Stimulated activated CD4-positive, alpha-beta T cell treated with anti-CD3 and anti-CD28 coated beads, Interleukin-12 subunit alpha, Interleukin-12 subunit beta, amount 100 ng/mL, for 48 hours (primary cell): ENCODE data around the gene ULBP1.
"Not testable (repeated sequence)": the region's sequence is repeated elsewhere in the genome, so short reads cannot be mapped to it uniquely, and the experiment has no call there.

Experiments used
- DNase-seq, 3 donors: peaks; one replicate each; pipeline ENCODE4 v3.0.0-alpha.2; 2020; ENCODE audit warnings: low read depth in 2 of 3, low spot score in 1 of 3

The ULBP1 gene

GRCh38 chr6:150004783-150005717 lies 41.3 kb downstream of the ULBP1 start:
- peak; percentile 75 to 85 (median 77) for DNase-seq

DNA sequence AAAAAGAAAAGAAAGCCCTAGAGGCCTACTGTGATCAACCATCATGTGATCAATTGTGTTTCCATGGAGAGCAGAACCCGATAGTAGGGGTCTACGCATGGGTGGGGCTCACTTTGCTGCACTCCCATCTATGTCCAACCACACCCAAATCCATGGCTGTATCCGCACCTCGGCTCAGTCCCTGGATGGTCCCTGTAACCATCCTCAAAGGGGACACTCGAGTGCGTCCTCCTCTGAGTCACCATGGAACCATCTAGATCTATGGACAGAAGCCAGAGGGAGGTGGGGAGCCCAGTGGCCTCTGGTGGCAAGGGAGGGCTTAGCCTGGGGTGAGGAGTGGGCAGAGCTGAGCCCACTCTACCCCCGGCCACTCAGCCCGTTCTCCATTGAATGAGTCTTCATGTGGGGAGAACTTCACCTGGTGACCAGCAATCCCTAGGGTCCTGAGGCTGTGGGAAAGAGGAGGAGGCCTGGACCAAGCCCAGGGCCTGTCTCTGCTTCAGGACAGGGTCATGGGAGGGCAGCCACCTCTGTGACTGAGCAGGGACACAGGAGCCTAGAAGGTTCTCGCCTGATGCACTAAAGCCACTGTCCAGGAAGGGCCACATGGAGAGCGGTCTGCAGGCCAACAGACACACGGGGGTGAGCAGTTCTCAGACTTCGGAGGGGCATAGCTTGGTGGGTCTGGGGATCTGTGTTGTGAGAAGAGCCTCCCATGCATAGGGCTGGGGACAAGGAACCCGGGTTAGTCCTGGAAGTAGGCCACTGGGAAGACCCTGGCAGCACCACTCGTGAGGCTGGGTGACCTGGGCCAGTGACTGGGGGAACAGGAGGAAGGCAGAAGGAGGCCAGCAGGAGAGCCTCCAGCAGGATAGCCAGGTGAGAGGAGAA lies 42.3 kb downstream of the ULBP1 start:
- DNase-seq, result no peak

- DNase-seq, result peak in 2 of 3 donors; percentile 36 to 49
Observed at GRCh38 chr6:150006961-150007464, 43.3 kb downstream of the ULBP1 start.

GRCh38 chr6:150008588-150008987 lies 44.8 kb downstream of the ULBP1 start:
- DNase-seq, result no peak

- not testable (repeated sequence) for DNase-seq
Observed at GRCh38 chr6:150012846-150013784, 49.4 kb downstream of the ULBP1 start.

DNA sequence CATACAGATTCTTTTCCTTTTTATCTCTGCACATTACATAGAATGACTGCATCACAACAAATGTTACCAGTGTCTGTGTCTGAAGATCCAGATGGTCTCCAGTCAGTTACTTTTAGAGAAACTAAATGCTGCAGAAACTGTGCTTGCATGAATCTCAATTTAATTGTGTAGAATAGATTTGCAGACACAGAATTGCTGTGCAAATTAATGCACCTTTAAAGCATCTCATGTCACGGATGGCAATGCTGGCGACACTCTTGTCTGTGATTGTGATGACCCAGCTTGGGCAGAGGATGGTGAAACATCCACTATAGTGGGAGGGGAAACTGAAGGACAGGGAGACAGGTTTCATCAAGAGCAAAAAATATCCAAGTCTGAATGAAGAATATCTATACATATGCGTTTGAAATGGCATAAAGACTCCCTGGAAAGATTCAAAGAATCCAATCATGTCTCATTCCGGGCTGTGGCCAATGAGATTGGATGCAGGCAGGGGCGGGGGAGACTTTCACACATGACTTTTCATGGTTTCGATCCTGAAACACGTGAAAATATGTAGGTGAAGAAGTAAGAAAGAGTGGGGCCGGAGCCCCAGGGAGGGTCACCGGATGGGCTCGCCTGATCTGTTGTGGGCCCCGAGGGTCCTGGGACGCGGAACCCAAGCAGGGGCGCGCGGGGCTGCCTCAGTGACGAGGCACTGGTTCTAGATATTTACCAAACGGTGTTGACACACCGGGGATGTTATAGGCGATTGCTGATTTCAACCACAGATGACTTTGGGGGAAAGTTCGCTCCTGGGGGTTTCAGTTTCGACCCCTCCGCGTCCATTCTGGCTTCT lies 50.3 kb downstream of the ULBP1 start:
- not testable (repeated sequence) for DNase-seq

GRCh38 chr6:150014623-150015280 lies 51.0 kb downstream of the ULBP1 start:
- not testable (repeated sequence) for DNase-seq

GRCh38 chr6:150015281-150016001 lies 51.7 kb downstream of the ULBP1 start:
- DNase-seq, result not testable (repeated sequence)

GRCh38 chr6:150016324-150017185 lies 52.8 kb downstream of the ULBP1 start:
- peak in 1 of 3 donors; percentile 65 for DNase-seq

GRCh38 chr6:150017186-150017521 lies 53.4 kb downstream of the ULBP1 start:
- DNase-seq, result not testable (repeated sequence)

DNA sequence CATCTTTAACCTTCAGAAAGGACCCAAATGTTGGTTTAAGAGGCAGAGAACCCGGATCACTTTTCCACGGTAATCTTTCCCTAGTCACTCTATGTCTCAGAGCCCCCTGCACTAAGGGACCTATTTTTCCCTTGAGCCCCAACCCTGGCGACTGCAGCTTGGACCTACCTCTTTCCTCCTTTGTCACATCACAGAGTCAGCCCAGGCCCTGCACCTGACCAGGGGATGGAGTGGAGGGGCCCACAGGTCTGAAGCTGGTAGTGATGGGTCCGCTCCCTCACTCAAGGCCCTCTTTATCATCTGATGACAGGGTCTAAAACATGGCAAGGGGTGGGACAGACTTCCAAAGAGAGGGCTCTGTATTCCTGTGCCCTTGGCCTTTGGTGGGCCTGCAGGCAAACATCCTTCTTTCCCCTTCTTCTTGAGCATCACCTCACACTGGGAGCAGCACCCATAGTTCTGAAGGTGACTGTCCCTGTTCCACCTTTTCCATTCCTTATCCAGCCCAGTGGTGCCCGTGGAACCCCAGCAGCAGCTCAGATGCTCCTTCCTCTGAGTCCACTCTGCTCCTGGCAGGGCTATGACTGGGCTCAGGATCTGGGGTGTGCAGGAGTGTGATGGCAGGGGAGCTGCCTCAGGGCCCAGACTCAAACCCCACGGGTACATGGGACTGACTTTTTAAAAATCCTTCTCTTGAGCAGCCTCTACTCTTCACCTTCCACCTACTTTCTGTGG lies 55.3 kb downstream of the ULBP1 start:
- DNase-seq, result no peak

- DNase-seq, result not testable (repeated sequence)
Observed at GRCh38 chr6:150021870-150022269, 58.1 kb downstream of the ULBP1 start.
